GM12892 (cell line): ENCODE measurements around the gene COCH.

Experiments used
- POLR2A ChIP-seq: IDR thresholded peaks from 2 replicates; pipeline ENCODE4 v1.6.1; 2011; ENCODE audit warnings: low read depth, low read length, control low read depth
- POLR2AphosphoS5 ChIP-seq: IDR thresholded peaks from 2 replicates; pipeline ENCODE4 v1.6.1; 2011; ENCODE audit warnings: low read depth, low read length, control low read depth
- TAF1 ChIP-seq: IDR thresholded peaks from 2 replicates; pipeline ENCODE4 v1.6.1; 2011; ENCODE audit warnings: low read depth, mild to moderate bottlenecking, control low read depth, low read length, borderline replicate concordance

DNA sequence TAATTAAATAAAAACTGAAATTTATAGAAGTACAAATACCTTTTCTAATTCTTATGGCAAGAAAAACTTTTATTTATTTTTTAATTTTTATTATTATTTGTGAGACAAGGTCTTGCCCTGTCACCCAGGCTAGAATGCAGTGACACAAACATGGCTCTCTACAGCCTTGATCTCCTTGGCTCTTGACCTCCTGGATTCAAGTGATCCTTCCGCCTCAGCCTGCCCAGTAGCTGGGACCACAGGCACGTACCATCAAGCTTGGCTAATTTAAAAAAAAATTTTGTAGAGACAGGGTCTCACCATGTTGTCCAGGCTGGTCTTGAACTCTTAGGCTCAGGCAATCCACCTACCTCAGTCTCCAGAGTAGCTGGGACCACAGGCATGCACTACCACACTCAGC is 47.4 kb downstream of the COCH start:
- no peak for TF ChIP-seq POLR2A
- no peak for TF ChIP-seq POLR2AphosphoS5
- no peak for TF ChIP-seq TAF1
